Neural cell (in vitro differentiated cells): ENCODE results near the gene NEURL3. TPM values are rescaled to one million over a fixed set of nuclear protein-coding genes. Genes with fewer than 3 reads are reported as not detected.

Experiments used
- H2AFZ ChIP-seq: fragments of 200-600, 300-800 bp; sonication (generic), shearing (Covaris generic); 2 replicates; pipeline ENCODE4 v1.6.0; 2014; ENCODE audit warnings: low read depth, mild to moderate bottlenecking, antibody characterized with exemption, low read length, moderate library complexity
- H3F3A ChIP-seq: fragments of 200-600 bp; shearing (Covaris generic); 2 replicates; pipeline ENCODE4 v1.6.1; 2016; ENCODE audit warnings: mild to moderate bottlenecking, moderate library complexity, mixed read lengths, antibody characterized with exemption, low read length; ENCODE audit not compliant: insufficient read depth, poor library complexity, severe bottlenecking
- H3K27ac ChIP-seq: fragments of 200-600, 300-800 bp; sonication (generic), shearing (Covaris generic); 2 replicates; pipeline ENCODE4 v1.5.1; 2014; ENCODE audit warnings: mild to moderate bottlenecking, low read length, moderate library complexity
- H3K27me3 ChIP-seq: fragments of 300-800, 200-600 bp; sonication (generic), shearing (Covaris generic); 2 replicates; pipeline ENCODE4 v1.6.0; 2014; ENCODE audit warnings: mild to moderate bottlenecking, low read depth, low read length, moderate library complexity; ENCODE audit not compliant: insufficient read depth
- H3K36me3 ChIP-seq: fragments of 300-800, 200-600 bp; sonication (generic), shearing (Covaris generic); 2 replicates; pipeline ENCODE4 v1.5.1; 2014; ENCODE audit warnings: mild to moderate bottlenecking, antibody characterized with exemption, low read length, moderate library complexity; ENCODE audit not compliant: insufficient read depth
- H3K4me2 ChIP-seq: fragments of 300-800, 200-600 bp; sonication (generic), shearing (Covaris generic); 2 replicates; pipeline ENCODE4 v1.6.0; 2014; ENCODE audit warnings: mild to moderate bottlenecking, low read length
- H3K4me3 ChIP-seq: fragments of 300-800, 200-600 bp; sonication (generic), shearing (Covaris generic); 2 replicates; pipeline ENCODE4 v1.5.1; 2014; ENCODE audit warnings: mild to moderate bottlenecking, low read length, moderate library complexity
- H3K79me2 ChIP-seq: fragments of 200-600 bp; shearing (Covaris generic); replicated peaks from 2 replicates; pipeline ENCODE4 v1.6.0; 2014; ENCODE audit warnings: mild to moderate bottlenecking, low read length, moderate library complexity; ENCODE audit not compliant: insufficient read depth
- H3K9ac ChIP-seq: fragments of 300-800, 200-600 bp; sonication (generic), shearing (Covaris generic); 2 replicates; pipeline ENCODE4 v1.6.1; 2016; ENCODE audit warnings: mild to moderate bottlenecking, low read length, mixed read lengths
- H3K9me2 ChIP-seq: fragments of 200-600 bp; shearing (Covaris generic); 2 replicates; pipeline ENCODE4 v1.6.1; 2016; ENCODE audit warnings: mild to moderate bottlenecking, low read length, mixed read lengths; ENCODE audit not compliant: insufficient read depth
- H3K9me3 ChIP-seq: fragments of 200-600, 300-800 bp; sonication (generic), shearing (Covaris generic); 2 replicates; pipeline ENCODE4 v1.6.1; 2016; ENCODE audit warnings: mild to moderate bottlenecking, mixed run types, low read length, moderate library complexity, mixed read lengths
- H4K20me1 ChIP-seq: fragments of 200-600 bp; shearing (Covaris generic); 2 replicates; pipeline ENCODE4 v1.6.1; 2016; ENCODE audit warnings: mild to moderate bottlenecking, mixed run types; ENCODE audit not compliant: insufficient read depth
- EP300 ChIP-seq: fragments of 450-650 bp; conservative IDR thresholded peaks from 2 replicates; pipeline ENCODE4 v1.6.1; 2014; ENCODE audit warnings: antibody characterized with exemption, mild to moderate bottlenecking, moderate library complexity; ENCODE audit not compliant: poor library complexity, severe bottlenecking
- EZH2 ChIP-seq: fragments of 200-600, 300-800 bp; shearing (Covaris generic), sonication (generic); IDR thresholded peaks from 2 replicates; pipeline ENCODE4 v1.6.1; 2014; ENCODE audit warnings: antibody characterized with exemption, low read length, borderline replicate concordance, mild to moderate bottlenecking; ENCODE audit not compliant: insufficient read depth, poor library complexity, severe bottlenecking
- MXI1 ChIP-seq: fragments of 450-650 bp; conservative IDR thresholded peaks from 2 replicates; pipeline ENCODE4 v1.6.1; 2014; ENCODE audit warnings: antibody characterized with exemption, mild to moderate bottlenecking; ENCODE audit not compliant: poor library complexity, severe bottlenecking
- POLR2AphosphoS5 ChIP-seq: IDR thresholded peaks from 2 replicates; pipeline ENCODE4 v1.6.1; 2012
- RAD21 ChIP-seq: fragments of 450-650 bp; conservative IDR thresholded peaks from 2 replicates; pipeline ENCODE4 v1.6.1; 2014; ENCODE audit warnings: antibody characterized with exemption, mild to moderate bottlenecking, moderate library complexity
- SMC3 ChIP-seq: fragments of 450-650 bp; conservative IDR thresholded peaks from 2 replicates; pipeline ENCODE4 v1.6.1; 2014; ENCODE audit warnings: antibody characterized with exemption, mild to moderate bottlenecking, moderate library complexity; ENCODE audit not compliant: poor library complexity
- TAF1 ChIP-seq: IDR thresholded peaks from 2 replicates; pipeline ENCODE4 v1.6.1; 2012; ENCODE audit warnings: low read depth
- polyA plus RNA-seq: library from polyadenylated mRNA; depleted of rRNA; stranded (reverse); fragments of >200 nt; gene quantifications from 2 replicates; pipeline ENCODE4 v1.2.3, GENCODE V29; 2014
- TF ChIP-seq, protein P1 (sequence below): fragments of 450-650 bp; IDR thresholded peaks from 2 replicates; pipeline ENCODE4 v1.5.1; 2014; ENCODE audit warnings: antibody characterized with exemption, mild to moderate bottlenecking, moderate library complexity; ENCODE audit not compliant: poor library complexity, severe bottlenecking
- TF ChIP-seq, protein P2 (sequence below): IDR thresholded peaks from 2 replicates; pipeline ENCODE4 v1.6.1; 2012; ENCODE audit warnings: borderline replicate concordance

The NEURL3 gene
- polyA plus RNA-seq, 1 donor from 2014 or later, result not detected

DNA sequence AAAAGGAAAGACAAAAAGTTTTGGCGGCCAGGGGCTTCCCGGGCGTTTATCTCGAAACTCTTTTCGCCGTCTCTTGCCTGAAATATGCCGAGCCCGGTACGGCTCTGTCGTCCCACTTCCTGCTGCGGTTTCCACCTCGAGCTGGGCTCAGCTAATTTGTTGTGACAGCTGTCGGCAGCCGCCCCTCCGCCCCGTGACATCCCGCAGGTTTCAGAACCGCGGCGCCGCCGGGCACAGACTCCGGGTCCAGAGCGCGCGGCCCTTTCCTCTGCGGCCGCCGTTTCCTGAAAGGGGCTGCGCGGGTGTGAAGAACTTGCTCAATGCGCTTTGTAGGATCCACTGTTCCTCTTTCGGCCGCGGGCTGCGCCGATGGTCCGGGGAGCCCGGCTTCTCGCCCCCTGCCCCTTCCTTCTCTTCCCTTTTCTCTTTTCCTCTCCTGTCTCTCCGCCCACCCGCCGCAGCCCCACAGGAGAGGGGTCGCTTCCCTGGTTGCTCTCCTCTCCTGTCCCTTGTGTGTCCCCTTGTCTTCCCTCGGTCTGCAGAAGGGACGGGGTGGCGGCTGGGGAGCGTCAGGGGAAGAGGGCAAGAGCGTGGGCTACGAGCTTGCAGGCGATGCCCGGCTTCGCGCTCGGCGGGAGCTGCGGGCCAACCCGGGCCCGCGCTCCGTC is 32.0 kb upstream of the NEURL3 start:
- H2AFZ ChIP-seq, result no peak overlapping the region
- H3K27me3 ChIP-seq, result peaks cover 37% of the 10 kb centered on the region

DNA sequence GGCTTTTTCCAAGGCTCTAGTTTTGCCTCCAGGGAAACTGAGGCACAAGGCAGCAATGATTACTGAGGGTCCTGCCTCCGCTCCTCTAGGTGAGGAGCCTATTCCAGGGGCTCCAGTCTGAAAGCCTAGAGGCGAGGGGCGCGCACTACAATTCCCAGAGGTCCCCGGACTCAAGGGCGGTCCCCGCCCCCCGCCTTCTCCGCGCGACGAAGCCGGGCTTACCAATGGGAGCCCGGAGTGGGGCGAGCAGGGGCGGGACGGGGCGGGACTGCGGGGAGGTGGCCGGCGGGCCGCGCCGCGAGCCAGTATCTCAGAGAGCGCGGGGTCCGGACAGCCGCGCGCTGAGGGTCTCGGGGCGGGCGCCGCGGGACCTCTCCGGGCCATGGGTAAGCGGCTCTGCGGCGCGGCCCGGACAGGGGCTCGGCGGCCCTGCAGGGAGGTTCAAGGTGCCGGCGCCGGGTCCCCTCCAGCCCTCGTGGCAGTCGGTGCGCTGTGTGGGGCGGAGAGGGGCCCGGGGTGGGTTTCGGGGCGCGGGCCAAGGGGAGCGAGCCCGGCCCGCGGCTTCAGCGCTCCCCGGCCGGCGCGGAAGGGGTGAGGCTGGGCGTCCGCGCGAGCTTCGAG is 31.4 kb upstream of the NEURL3 start, which contains the start of gene ARID5A:
ARID5A (plus strand) TSS at position 308 of the 621 bp plus-strand sequence; CDS start at position 383, 75 bp downstream.
- H2AFZ ChIP-seq, result no peak within 1 kb of the TSS
- H3K9me2 ChIP-seq, result no peaks in the 10 kb centered on the region
- TF ChIP-seq SMC3, result no peak
- TF ChIP-seq TAF1, result no peak
- peak; percentile 63 for TF ChIP-seq MXI1
- H3K27ac ChIP-seq, result no peak within 1 kb of the TSS
- no peaks in the 10 kb centered on the region for H3K36me3 ChIP-seq
- no peaks in the 10 kb centered on the region for H4K20me1 ChIP-seq
- peaks cover 37% of the 10 kb centered on the region for H3K27me3 ChIP-seq
- H3K9me3 ChIP-seq, result no peaks in the 10 kb centered on the region
- no peaks in the 10 kb centered on the region for H3F3A ChIP-seq
- H3K79me2 ChIP-seq, result no peaks in the 10 kb centered on the region
- H3K9ac ChIP-seq, result no peak within 1 kb of the TSS
- peak within 1 kb of the TSS; percentile 82 for H3K4me2 ChIP-seq
- H3K4me3 ChIP-seq, result peak within 1 kb of the TSS; percentile 73

More for the DNA sequence above, 32.0 kb upstream of the NEURL3 start:
- Histone ChIP-seq H3K9me3 (no peaks in the 10 kb centered on the region), H3K9ac (no peak overlapping the region), H3K36me3 (no peaks in the 10 kb centered on the region), H3K27ac (no peak overlapping the region), H3F3A (no peaks in the 10 kb centered on the region), H3K4me3 (peak overlapping the region; percentile 73), H3K4me2 (peak overlapping the region; percentile 82), H3K9me2 (no peaks in the 10 kb centered on the region), H3K79me2 (no peaks in the 10 kb centered on the region), H4K20me1 (no peaks in the 10 kb centered on the region)
- TF ChIP-seq EP300, result no peak
- TF ChIP-seq SMC3, result no peak
- TF ChIP-seq, protein P1, sequence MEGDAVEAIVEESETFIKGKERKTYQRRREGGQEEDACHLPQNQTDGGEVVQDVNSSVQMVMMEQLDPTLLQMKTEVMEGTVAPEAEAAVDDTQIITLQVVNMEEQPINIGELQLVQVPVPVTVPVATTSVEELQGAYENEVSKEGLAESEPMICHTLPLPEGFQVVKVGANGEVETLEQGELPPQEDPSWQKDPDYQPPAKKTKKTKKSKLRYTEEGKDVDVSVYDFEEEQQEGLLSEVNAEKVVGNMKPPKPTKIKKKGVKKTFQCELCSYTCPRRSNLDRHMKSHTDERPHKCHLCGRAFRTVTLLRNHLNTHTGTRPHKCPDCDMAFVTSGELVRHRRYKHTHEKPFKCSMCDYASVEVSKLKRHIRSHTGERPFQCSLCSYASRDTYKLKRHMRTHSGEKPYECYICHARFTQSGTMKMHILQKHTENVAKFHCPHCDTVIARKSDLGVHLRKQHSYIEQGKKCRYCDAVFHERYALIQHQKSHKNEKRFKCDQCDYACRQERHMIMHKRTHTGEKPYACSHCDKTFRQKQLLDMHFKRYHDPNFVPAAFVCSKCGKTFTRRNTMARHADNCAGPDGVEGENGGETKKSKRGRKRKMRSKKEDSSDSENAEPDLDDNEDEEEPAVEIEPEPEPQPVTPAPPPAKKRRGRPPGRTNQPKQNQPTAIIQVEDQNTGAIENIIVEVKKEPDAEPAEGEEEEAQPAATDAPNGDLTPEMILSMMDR, result no peak
- no peak for TF ChIP-seq TAF1
- TF ChIP-seq MXI1, result peak; percentile 10
- no peak for TF ChIP-seq POLR2AphosphoS5
- TF ChIP-seq EZH2, result peak; percentile 69
- TF ChIP-seq, protein P2, sequence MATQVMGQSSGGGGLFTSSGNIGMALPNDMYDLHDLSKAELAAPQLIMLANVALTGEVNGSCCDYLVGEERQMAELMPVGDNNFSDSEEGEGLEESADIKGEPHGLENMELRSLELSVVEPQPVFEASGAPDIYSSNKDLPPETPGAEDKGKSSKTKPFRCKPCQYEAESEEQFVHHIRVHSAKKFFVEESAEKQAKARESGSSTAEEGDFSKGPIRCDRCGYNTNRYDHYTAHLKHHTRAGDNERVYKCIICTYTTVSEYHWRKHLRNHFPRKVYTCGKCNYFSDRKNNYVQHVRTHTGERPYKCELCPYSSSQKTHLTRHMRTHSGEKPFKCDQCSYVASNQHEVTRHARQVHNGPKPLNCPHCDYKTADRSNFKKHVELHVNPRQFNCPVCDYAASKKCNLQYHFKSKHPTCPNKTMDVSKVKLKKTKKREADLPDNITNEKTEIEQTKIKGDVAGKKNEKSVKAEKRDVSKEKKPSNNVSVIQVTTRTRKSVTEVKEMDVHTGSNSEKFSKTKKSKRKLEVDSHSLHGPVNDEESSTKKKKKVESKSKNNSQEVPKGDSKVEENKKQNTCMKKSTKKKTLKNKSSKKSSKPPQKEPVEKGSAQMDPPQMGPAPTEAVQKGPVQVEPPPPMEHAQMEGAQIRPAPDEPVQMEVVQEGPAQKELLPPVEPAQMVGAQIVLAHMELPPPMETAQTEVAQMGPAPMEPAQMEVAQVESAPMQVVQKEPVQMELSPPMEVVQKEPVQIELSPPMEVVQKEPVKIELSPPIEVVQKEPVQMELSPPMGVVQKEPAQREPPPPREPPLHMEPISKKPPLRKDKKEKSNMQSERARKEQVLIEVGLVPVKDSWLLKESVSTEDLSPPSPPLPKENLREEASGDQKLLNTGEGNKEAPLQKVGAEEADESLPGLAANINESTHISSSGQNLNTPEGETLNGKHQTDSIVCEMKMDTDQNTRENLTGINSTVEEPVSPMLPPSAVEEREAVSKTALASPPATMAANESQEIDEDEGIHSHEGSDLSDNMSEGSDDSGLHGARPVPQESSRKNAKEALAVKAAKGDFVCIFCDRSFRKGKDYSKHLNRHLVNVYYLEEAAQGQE, result no peak
- no peak for TF ChIP-seq RAD21
